ENCODE data around the gene OR52R1. TPM values are rescaled to one million over a fixed set of nuclear protein-coding genes. Genes with fewer than 3 reads are reported as not detected.

OR52R1 gene
- polyA plus RNA-seq (2013) = not detected

- no peak within 1 kb of the TSS for H3K27ac ChIP-seq (ENCODE audit: insufficient read depth in 1 of 2, low read depth in 1 of 2, low read length in 2 of 2, poor library complexity in 1 of 2, severe bottlenecking in 2 of 2)
- POLR2A ChIA-PET = no interaction called here
- no peak within 1 kb of the TSS for H3K4me3 ChIP-seq (ENCODE audit: control insufficient read depth in 1 of 7, extremely low read depth in 1 of 7, insufficient read depth in 4 of 7, low read depth in 2 of 7, low read length in 6 of 7)
- H3K27me3 ChIP-seq (replicated peaks in 2 of 5; ENCODE audit: control insufficient read depth in 4 of 5, insufficient read depth in 5 of 5, low read length in 4 of 5) = no peaks in the 10 kb centered on the region
- H3K36me3 ChIP-seq (ENCODE audit: control insufficient read depth in 4 of 4, insufficient read depth in 4 of 4, low read length in 3 of 4) = no peaks in the 10 kb centered on the region
- H3K9me3 ChIP-seq (ENCODE audit: control extremely low read depth in 1 of 5, control insufficient read depth in 4 of 5, insufficient read depth in 2 of 5, low read depth in 1 of 5, low read length in 4 of 5) = no peaks in the 10 kb centered on the region
- DNase-seq = no peak
- no peaks in the 10 kb centered on the region for H3K4me1 ChIP-seq (ENCODE audit: control extremely low read depth in 1 of 4, control insufficient read depth in 4 of 4, insufficient read depth in 4 of 4, low read length in 3 of 4)
- 100% methylated on average over 1 of the region's 3 CpGs for WGBS (ENCODE audit: insufficient coverage)
- CTCF ChIA-PET = no interaction called here
Measured at GRCh38 chr11:4804280-4804679, at the start of gene OR52R1. OR52R1 (minus strand) TSS chr11:4804380; CDS start chr11:4804380, 0 bp downstream.

- Histone ChIP-seq H3K4me1 (ENCODE audit: control extremely low read depth in 1 of 4, control insufficient read depth in 4 of 4, insufficient read depth in 4 of 4, low read length in 3 of 4) (no peaks in the 10 kb centered on the region), H3K36me3 (ENCODE audit: control insufficient read depth in 4 of 4, insufficient read depth in 4 of 4, low read length in 3 of 4) (no peaks in the 10 kb centered on the region), H3K27me3 (replicated peaks in 2 of 5; ENCODE audit: control insufficient read depth in 4 of 5, insufficient read depth in 5 of 5, low read length in 4 of 5) (no peaks in the 10 kb centered on the region), H3K9me3 (ENCODE audit: control extremely low read depth in 1 of 5, control insufficient read depth in 4 of 5, insufficient read depth in 2 of 5, low read depth in 1 of 5, low read length in 4 of 5) (no peaks in the 10 kb centered on the region), H3K27ac (ENCODE audit: insufficient read depth in 1 of 2, low read depth in 1 of 2, low read length in 2 of 2, poor library complexity in 1 of 2, severe bottlenecking in 2 of 2) (no peak overlapping the region), H3K4me3 (ENCODE audit: control insufficient read depth in 1 of 7, extremely low read depth in 1 of 7, insufficient read depth in 4 of 7, low read depth in 2 of 7, low read length in 6 of 7) (no peak overlapping the region)
- ChIA-PET CTCF (no interaction called here), POLR2A (no interaction called here)
- peak in 2 of 3 donors; percentile 3 to 41 for DNase-seq
- 43% methylated on average over 2 of the region's 4 CpGs for WGBS (ENCODE audit: insufficient coverage)
Measured at GRCh38 chr11:4851033-4851432, 46.9 kb upstream of the OR52R1 start.

- Histone ChIP-seq H3K27ac (ENCODE audit: insufficient read depth in 1 of 2, low read depth in 1 of 2, low read length in 2 of 2, poor library complexity in 1 of 2, severe bottlenecking in 2 of 2) (no peak within 1 kb of the TSS), H3K27me3 (replicated peaks in 2 of 5; ENCODE audit: control insufficient read depth in 4 of 5, insufficient read depth in 5 of 5, low read length in 4 of 5) (no peaks in the 10 kb centered on the region), H3K9me3 (ENCODE audit: control extremely low read depth in 1 of 5, control insufficient read depth in 4 of 5, insufficient read depth in 2 of 5, low read depth in 1 of 5, low read length in 4 of 5) (no peaks in the 10 kb centered on the region), H3K36me3 (ENCODE audit: control insufficient read depth in 4 of 4, insufficient read depth in 4 of 4, low read length in 3 of 4) (no peaks in the 10 kb centered on the region), H3K4me1 (ENCODE audit: control extremely low read depth in 1 of 4, control insufficient read depth in 4 of 4, insufficient read depth in 4 of 4, low read length in 3 of 4) (no peaks in the 10 kb centered on the region), H3K4me3 (ENCODE audit: control insufficient read depth in 1 of 7, extremely low read depth in 1 of 7, insufficient read depth in 4 of 7, low read depth in 2 of 7, low read length in 6 of 7) (no peak within 1 kb of the TSS)
- WGBS (ENCODE audit: insufficient coverage) = 87% methylated on average over 9 of the region's 9 CpGs
- DNase-seq = no peak
- ChIA-PET POLR2A (no interaction called here), CTCF (no interaction called here)
Measured at GRCh38 chr11:4848908-4849532, 44.8 kb upstream of the OR52R1 start, which contains the start of gene OR51S1. OR51S1 (minus strand) TSS chr11:4849208; CDS start chr11:4849208, 0 bp downstream.

GRCh38 chr11:4839851-4840549, 35.8 kb upstream of the OR52R1 start:
- no peak for DNase-seq
- no peaks in the 10 kb centered on the region for H3K27me3 ChIP-seq (replicated peaks in 2 of 5; ENCODE audit: control insufficient read depth in 4 of 5, insufficient read depth in 5 of 5, low read length in 4 of 5)
- no peak overlapping the region for H3K27ac ChIP-seq (ENCODE audit: insufficient read depth in 1 of 2, low read depth in 1 of 2, low read length in 2 of 2, poor library complexity in 1 of 2, severe bottlenecking in 2 of 2)
- no peaks in the 10 kb centered on the region for H3K36me3 ChIP-seq (ENCODE audit: control insufficient read depth in 4 of 4, insufficient read depth in 4 of 4, low read length in 3 of 4)
- POLR2A ChIA-PET = no interaction called here
- WGBS (ENCODE audit: insufficient coverage) = 100% methylated on average over 1 of the region's 2 CpGs
- CTCF ChIA-PET = no interaction called here
- H3K4me1 ChIP-seq (ENCODE audit: control extremely low read depth in 1 of 4, control insufficient read depth in 4 of 4, insufficient read depth in 4 of 4, low read length in 3 of 4) = no peaks in the 10 kb centered on the region
- H3K4me3 ChIP-seq (ENCODE audit: control insufficient read depth in 1 of 7, extremely low read depth in 1 of 7, insufficient read depth in 4 of 7, low read depth in 2 of 7, low read length in 6 of 7) = no peak overlapping the region
- H3K9me3 ChIP-seq (ENCODE audit: control extremely low read depth in 1 of 5, control insufficient read depth in 4 of 5, insufficient read depth in 2 of 5, low read depth in 1 of 5, low read length in 4 of 5) = no peaks in the 10 kb centered on the region

- ChIA-PET CTCF (interaction anchor here (2.2 kb wide), 1 partner anchor 194 kb away, joined by 8 read pairs; the partner anchor contains the start of gene OR51D1), POLR2A (interaction anchor here (0.6 kb wide), 1 partner anchor 258 kb away, joined by 4 read pairs; no protein-coding TSS in a partner anchor)
Measured at GRCh38 chr11:4830909-4831308, 26.7 kb upstream of the OR52R1 start.

GRCh38 chr11:4830346-4830745, 26.2 kb upstream of the OR52R1 start:
- H3K4me3 ChIP-seq (ENCODE audit: control insufficient read depth in 1 of 7, extremely low read depth in 1 of 7, insufficient read depth in 4 of 7, low read depth in 2 of 7, low read length in 6 of 7) = no peak overlapping the region
- H3K27ac ChIP-seq (ENCODE audit: insufficient read depth in 1 of 2, low read depth in 1 of 2, low read length in 2 of 2, poor library complexity in 1 of 2, severe bottlenecking in 2 of 2) = no peak overlapping the region
- ChIA-PET POLR2A (no interaction called here), CTCF (interaction anchor here (2.2 kb wide), 1 partner anchor 194 kb away, joined by 8 read pairs; the partner anchor contains the start of gene OR51D1)
- 100% methylated on average over 1 of the region's 1 CpG for WGBS (ENCODE audit: insufficient coverage)
- H3K4me1 ChIP-seq (ENCODE audit: control extremely low read depth in 1 of 4, control insufficient read depth in 4 of 4, insufficient read depth in 4 of 4, low read length in 3 of 4) = no peaks in the 10 kb centered on the region
- H3K9me3 ChIP-seq (ENCODE audit: control extremely low read depth in 1 of 5, control insufficient read depth in 4 of 5, insufficient read depth in 2 of 5, low read depth in 1 of 5, low read length in 4 of 5) = no peaks in the 10 kb centered on the region
- H3K27me3 ChIP-seq (replicated peaks in 2 of 5; ENCODE audit: control insufficient read depth in 4 of 5, insufficient read depth in 5 of 5, low read length in 4 of 5) = no peaks in the 10 kb centered on the region
- DNase-seq = no peak
- no peaks in the 10 kb centered on the region for H3K36me3 ChIP-seq (ENCODE audit: control insufficient read depth in 4 of 4, insufficient read depth in 4 of 4, low read length in 3 of 4)

More at GRCh38 chr11:4830909-4831308, 26.7 kb upstream of the OR52R1 start:
- no peak overlapping the region for H3K27ac ChIP-seq (ENCODE audit: insufficient read depth in 1 of 2, low read depth in 1 of 2, low read length in 2 of 2, poor library complexity in 1 of 2, severe bottlenecking in 2 of 2)
- H3K4me1 ChIP-seq (ENCODE audit: control extremely low read depth in 1 of 4, control insufficient read depth in 4 of 4, insufficient read depth in 4 of 4, low read length in 3 of 4) = no peaks in the 10 kb centered on the region
- H3K4me3 ChIP-seq (ENCODE audit: control insufficient read depth in 1 of 7, extremely low read depth in 1 of 7, insufficient read depth in 4 of 7, low read depth in 2 of 7, low read length in 6 of 7) = no peak overlapping the region
- H3K27me3 ChIP-seq (replicated peaks in 2 of 5; ENCODE audit: control insufficient read depth in 4 of 5, insufficient read depth in 5 of 5, low read length in 4 of 5) = no peaks in the 10 kb centered on the region
- 13% methylated on average over 2 of the region's 2 CpGs for WGBS (ENCODE audit: insufficient coverage)
- H3K9me3 ChIP-seq (ENCODE audit: control extremely low read depth in 1 of 5, control insufficient read depth in 4 of 5, insufficient read depth in 2 of 5, low read depth in 1 of 5, low read length in 4 of 5) = no peaks in the 10 kb centered on the region
- no peaks in the 10 kb centered on the region for H3K36me3 ChIP-seq (ENCODE audit: control insufficient read depth in 4 of 4, insufficient read depth in 4 of 4, low read length in 3 of 4)
- DNase-seq = peak in 1 of 3 donors; percentile 18

- Histone ChIP-seq H3K4me1 (ENCODE audit: control extremely low read depth in 1 of 4, control insufficient read depth in 4 of 4, insufficient read depth in 4 of 4, low read length in 3 of 4) (no peaks in the 10 kb centered on the region), H3K9me3 (ENCODE audit: control extremely low read depth in 1 of 5, control insufficient read depth in 4 of 5, insufficient read depth in 2 of 5, low read depth in 1 of 5, low read length in 4 of 5) (no peaks in the 10 kb centered on the region), H3K4me3 (ENCODE audit: control insufficient read depth in 1 of 7, extremely low read depth in 1 of 7, insufficient read depth in 4 of 7, low read depth in 2 of 7, low read length in 6 of 7) (no peak overlapping the region), H3K27me3 (replicated peaks in 2 of 5; ENCODE audit: control insufficient read depth in 4 of 5, insufficient read depth in 5 of 5, low read length in 4 of 5) (peaks cover 0 to 2% (median 0%) of the 10 kb centered on the region in 5 experiments), H3K36me3 (ENCODE audit: control insufficient read depth in 4 of 4, insufficient read depth in 4 of 4, low read length in 3 of 4) (no peaks in the 10 kb centered on the region), H3K27ac (ENCODE audit: insufficient read depth in 1 of 2, low read depth in 1 of 2, low read length in 2 of 2, poor library complexity in 1 of 2, severe bottlenecking in 2 of 2) (no peak overlapping the region)
- ChIA-PET CTCF (interaction anchor here (0.6 to 3.9 kb wide), 4 partner anchors 182 to 639 kb away, joined by 3 to 38 read pairs (median 7); partner anchors contain the start of gene OR51D1), POLR2A (interaction anchor here (0.5 kb wide), 1 partner anchor 310 kb away, joined by 8 read pairs; no protein-coding TSS in a partner anchor)
- peak; percentile 16 to 54 (median 33) for DNase-seq
Measured at GRCh38 chr11:4826425-4826824, 22.2 kb upstream of the OR52R1 start.
